Erythroblast (primary cell): ENCODE results near the gene MTHFD1L.

Experiments
- GATA1 ChIP-seq: IDR thresholded peaks from 2 replicates; pipeline ENCODE4 v1.6.1; 2011; ENCODE audit warnings: low read depth, mild to moderate bottlenecking, control low read depth, low read length, moderate library complexity
- POLR2A ChIP-seq: IDR thresholded peaks from 2 replicates; pipeline ENCODE4 v1.6.1; 2011; ENCODE audit warnings: mild to moderate bottlenecking, low read length

- TF ChIP-seq POLR2A (no peak), GATA1 (no peak)
These were observed 59.5 kb downstream of the MTHFD1L start for GRCh38 chr6:150924808-150925589.
